Central memory CD8-positive, alpha-beta T cell (primary cell): Measurements from ENCODE around the gene CNTN1.
"Not testable (repeated sequence)": the region's sequence is repeated elsewhere in the genome, so short reads cannot be mapped to it uniquely, and the experiment has no call there.

ENCODE experiments used
- ATAC-seq: fragments of 150-1000 bp; cut with Tn5 transposase; replicated peaks from 2 replicates; pipeline ENCODE4 v1.10.0; 2022; ENCODE audit warnings: mild to moderate bottlenecking, moderate FRiP score, moderate number of reproducible peaks; ENCODE audit not compliant: poor library complexity, severe bottlenecking; ENCODE audit errors: extremely low read depth
- DNase-seq, 2 donors: peaks; one replicate each; pipeline ENCODE4 v3.0.0; 2021; ENCODE audit warnings: low spot score in 2 of 2
- H3K27ac Mint-ChIP-seq: one replicate; pipeline ENCODE4 v1.8.0; 2022; ENCODE audit warnings: low read depth, mild to moderate bottlenecking, moderate library complexity, mixed read lengths
- H3K27me3 Mint-ChIP-seq: one replicate; pipeline ENCODE4 v1.8.0; 2022; ENCODE audit warnings: mixed read lengths
- H3K36me3 Mint-ChIP-seq: one replicate; pipeline ENCODE4 v1.8.0; 2022; ENCODE audit warnings: mild to moderate bottlenecking, moderate library complexity, mixed read lengths; ENCODE audit not compliant: insufficient read depth
- H3K4me1 Mint-ChIP-seq: one replicate; pipeline ENCODE4 v1.8.0; 2022; ENCODE audit warnings: mixed read lengths
- H3K4me3 Mint-ChIP-seq: one replicate; pipeline ENCODE4 v1.8.0; 2022; ENCODE audit warnings: mild to moderate bottlenecking, moderate library complexity, mixed read lengths
- H3K9me3 Mint-ChIP-seq: one replicate; pipeline ENCODE4 v1.8.0; 2022; ENCODE audit warnings: mixed read lengths

Gene CNTN1

GRCh38 chr12:40717576-40717975 lies 25.3 kb downstream of the CNTN1 start:
- H3K27me3 Mint-ChIP-seq, result no peaks in the 10 kb centered on the region
- no peak overlapping the region for H3K27ac Mint-ChIP-seq
- DNase-seq, result no peak
- H3K4me1 Mint-ChIP-seq, result no peaks in the 10 kb centered on the region
- no peaks in the 10 kb centered on the region for H3K36me3 Mint-ChIP-seq
- no peak overlapping the region for H3K4me3 Mint-ChIP-seq
- H3K9me3 Mint-ChIP-seq, result peaks cover 17% of the 10 kb centered on the region
- no peak for ATAC-seq

- no peak for DNase-seq
- Mint-ChIP-seq H3K4me1 (no peaks in the 10 kb centered on the region), H3K36me3 (no peaks in the 10 kb centered on the region), H3K27ac (no peak overlapping the region), H3K27me3 (no peaks in the 10 kb centered on the region), H3K9me3 (peaks cover 18% of the 10 kb centered on the region), H3K4me3 (no peak overlapping the region)
- ATAC-seq, result no peak
Measured at GRCh38 chr12:40718878-40719372, 26.7 kb downstream of the CNTN1 start.

GRCh38 chr12:40723001-40723400 lies 30.8 kb downstream of the CNTN1 start:
- Mint-ChIP-seq H3K4me1 (no peaks in the 10 kb centered on the region), H3K9me3 (peaks cover 11% of the 10 kb centered on the region)

GRCh38 chr12:40726366-40726765 lies 34.1 kb downstream of the CNTN1 start:
- Mint-ChIP-seq H3K4me1 (no peaks in the 10 kb centered on the region), H3K36me3 (no peaks in the 10 kb centered on the region), H3K27me3 (no peaks in the 10 kb centered on the region), H3K9me3 (peaks cover 11% of the 10 kb centered on the region), H3K27ac (no peak overlapping the region), H3K4me3 (no peak overlapping the region)
- no peak for ATAC-seq
- no peak for DNase-seq

More at GRCh38 chr12:40723001-40723400, 30.8 kb downstream of the CNTN1 start:
- Mint-ChIP-seq H3K4me3 (no peak overlapping the region), H3K36me3 (no peaks in the 10 kb centered on the region), H3K27ac (no peak overlapping the region), H3K27me3 (no peaks in the 10 kb centered on the region)
- ATAC-seq, result no peak
- DNase-seq, result no peak

- peaks cover 11% of the 10 kb centered on the region for H3K9me3 Mint-ChIP-seq
- H3K4me1 Mint-ChIP-seq, result no peaks in the 10 kb centered on the region
- H3K4me3 Mint-ChIP-seq, result no peak overlapping the region
- no peaks in the 10 kb centered on the region for H3K27me3 Mint-ChIP-seq
- DNase-seq (no peak), ATAC-seq (no peak)
- no peak overlapping the region for H3K27ac Mint-ChIP-seq
- no peaks in the 10 kb centered on the region for H3K36me3 Mint-ChIP-seq
Measured at GRCh38 chr12:40727774-40728483, 35.7 kb downstream of the CNTN1 start.

- no peaks in the 10 kb centered on the region for H3K36me3 Mint-ChIP-seq
- H3K9me3 Mint-ChIP-seq, result peaks cover 5% of the 10 kb centered on the region
- no peaks in the 10 kb centered on the region for H3K27me3 Mint-ChIP-seq
- H3K4me3 Mint-ChIP-seq, result no peak overlapping the region
- H3K4me1 Mint-ChIP-seq, result no peaks in the 10 kb centered on the region
- no peak for ATAC-seq
- DNase-seq, result no peak
- no peak overlapping the region for H3K27ac Mint-ChIP-seq
Measured at GRCh38 chr12:40730281-40730680, 38.0 kb downstream of the CNTN1 start.

- Mint-ChIP-seq H3K4me3 (no peak overlapping the region), H3K4me1 (no peaks in the 10 kb centered on the region), H3K36me3 (no peaks in the 10 kb centered on the region), H3K27me3 (no peaks in the 10 kb centered on the region), H3K9me3 (no peaks in the 10 kb centered on the region), H3K27ac (no peak overlapping the region)
- ATAC-seq, result no peak
- no peak for DNase-seq
Measured at GRCh38 chr12:40733871-40734270, 41.6 kb downstream of the CNTN1 start.

GRCh38 chr12:40734276-40734675 lies 42.0 kb downstream of the CNTN1 start:
- H3K9me3 Mint-ChIP-seq, result no peaks in the 10 kb centered on the region
- no peaks in the 10 kb centered on the region for H3K27me3 Mint-ChIP-seq
- ATAC-seq (no peak), DNase-seq (no peak)
- no peak overlapping the region for H3K4me3 Mint-ChIP-seq
- H3K4me1 Mint-ChIP-seq, result no peaks in the 10 kb centered on the region
- H3K36me3 Mint-ChIP-seq, result no peaks in the 10 kb centered on the region
- H3K27ac Mint-ChIP-seq, result no peak overlapping the region

GRCh38 chr12:40735551-40736230 lies 43.5 kb downstream of the CNTN1 start:
- Mint-ChIP-seq H3K27ac (no peak overlapping the region), H3K36me3 (no peaks in the 10 kb centered on the region), H3K4me1 (no peaks in the 10 kb centered on the region)

GRCh38 chr12:40737416-40737815 lies 45.2 kb downstream of the CNTN1 start:
- H3K27ac Mint-ChIP-seq, H3K4me1 Mint-ChIP-seq, DNase-seq, H3K27me3 Mint-ChIP-seq, H3K36me3 Mint-ChIP-seq, H3K9me3 Mint-ChIP-seq, ATAC-seq, H3K4me3 Mint-ChIP-seq: not testable (repeated sequence)

More at GRCh38 chr12:40735551-40736230, 43.5 kb downstream of the CNTN1 start:
- Mint-ChIP-seq H3K9me3 (peaks cover 3% of the 10 kb centered on the region), H3K27me3 (no peaks in the 10 kb centered on the region), H3K4me3 (no peak overlapping the region)
- ATAC-seq (no peak), DNase-seq (no peak)

- H3K27me3 Mint-ChIP-seq, result no peaks in the 10 kb centered on the region
- ATAC-seq (no peak), DNase-seq (no peak)
Measured at GRCh38 chr12:40738856-40739255, 46.6 kb downstream of the CNTN1 start.

GRCh38 chr12:40742041-40742440 lies 49.8 kb downstream of the CNTN1 start:
- Mint-ChIP-seq H3K27me3 (no peaks in the 10 kb centered on the region), H3K4me1 (no peaks in the 10 kb centered on the region), H3K9me3 (peaks cover 14% of the 10 kb centered on the region), H3K36me3 (no peaks in the 10 kb centered on the region), H3K4me3 (no peak overlapping the region), H3K27ac (no peak overlapping the region)
- DNase-seq (no peak), ATAC-seq (no peak)

More at GRCh38 chr12:40738856-40739255, 46.6 kb downstream of the CNTN1 start:
- Mint-ChIP-seq H3K27ac (no peak overlapping the region), H3K4me1 (no peaks in the 10 kb centered on the region), H3K4me3 (no peak overlapping the region), H3K36me3 (no peaks in the 10 kb centered on the region), H3K9me3 (peaks cover 14% of the 10 kb centered on the region)

GRCh38 chr12:40745386-40745785 lies 53.1 kb downstream of the CNTN1 start:
- DNase-seq (no peak), ATAC-seq (no peak)
- H3K27ac Mint-ChIP-seq, result no peak overlapping the region
- no peaks in the 10 kb centered on the region for H3K27me3 Mint-ChIP-seq
- no peak overlapping the region for H3K4me3 Mint-ChIP-seq
- H3K36me3 Mint-ChIP-seq, result no peaks in the 10 kb centered on the region
- no peaks in the 10 kb centered on the region for H3K4me1 Mint-ChIP-seq
- H3K9me3 Mint-ChIP-seq, result peaks cover 29% of the 10 kb centered on the region
